ELR (cell line): ENCODE data around the gene CTDP1.

Experiments used
- DNase-seq: peaks from one replicate; pipeline ENCODE4 v3.0.0-alpha.2; 2015; ENCODE audit warnings: low read depth

CTDP1 gene

GRCh38 chr18:79765491-79766245 lies 86.1 kb downstream of the CTDP1 start:
- no peak for DNase-seq

- DNase-seq: no peak
Measured at GRCh38 chr18:79766308-79766707, 86.7 kb downstream of the CTDP1 start.

- no peak for DNase-seq
Measured at GRCh38 chr18:79768745-79769144, 89.1 kb downstream of the CTDP1 start.

GRCh38 chr18:79769698-79770500 lies 90.3 kb downstream of the CTDP1 start:
- DNase-seq: no peak

GRCh38 chr18:79770501-79770815 lies 90.9 kb downstream of the CTDP1 start:
- DNase-seq: no peak

- no peak for DNase-seq
Measured at GRCh38 chr18:79770826-79771225, 91.2 kb downstream of the CTDP1 start.

GRCh38 chr18:79771446-79772107 lies 92.0 kb downstream of the CTDP1 start:
- DNase-seq: no peak

GRCh38 chr18:79772108-79772864 lies 92.7 kb downstream of the CTDP1 start:
- no peak for DNase-seq

GRCh38 chr18:79772865-79773696 lies 93.5 kb downstream of the CTDP1 start:
- DNase-seq: no peak

GRCh38 chr18:79774111-79774510 lies 94.5 kb downstream of the CTDP1 start:
- DNase-seq: no peak

GRCh38 chr18:79775441-79776221 lies 96.0 kb downstream of the CTDP1 start:
- DNase-seq: no peak

- DNase-seq: no peak
Measured at GRCh38 chr18:79776674-79777073, 97.1 kb downstream of the CTDP1 start.

- DNase-seq: no peak
Measured at GRCh38 chr18:79778291-79778791, 98.7 kb downstream of the CTDP1 start.

- DNase-seq: no peak
Measured at GRCh38 chr18:79779021-79779699, 99.6 kb downstream of the CTDP1 start.

- DNase-seq: no peak
Measured at GRCh38 chr18:79779700-79780190, 100.1 kb downstream of the CTDP1 start.

- DNase-seq: no peak
Measured at GRCh38 chr18:79780547-79780946, 100.9 kb downstream of the CTDP1 start.

- DNase-seq: no peak
Measured at GRCh38 chr18:79781331-79781941, 101.8 kb downstream of the CTDP1 start.

GRCh38 chr18:79782566-79783308 lies 103.1 kb downstream of the CTDP1 start:
- no peak for DNase-seq
